AG04449 (cell line): ENCODE measurements around the gene CLPX.
"Not testable (repeated sequence)": the region's sequence is repeated elsewhere in the genome, so short reads cannot be mapped to it uniquely, and the experiment has no call there.

Experiments used
- CTCF ChIA-PET: fragments of 350-600 bp; formaldehyde crosslinking; extraction: SDS; loops from one replicate; lab custom pipeline; 2021; ENCODE audit warnings: antibody characterized with exemption; lab: Yijun Ruan, JAX
- POLR2A ChIA-PET: fragments of 400-600, 350-600 bp; formaldehyde crosslinking; extraction: SDS; loops from one replicate; lab custom pipeline; 2020; ENCODE audit warnings: antibody characterized with exemption, inconsistent platforms; lab: Yijun Ruan, JAX
- DNase-seq: peaks from one replicate; pipeline ENCODE4 v3.0.0-alpha.2; 2010; ENCODE audit warnings: low read depth, low spot score
- H3K4me3 ChIP-seq: 2 replicates; pipeline ENCODE4 v1.5.1; 2011; ENCODE audit warnings: low read depth, mild to moderate bottlenecking, control low read depth, low read length
- CTCF ChIP-seq: IDR thresholded peaks from one replicate; pipeline ENCODE4 v1.5.1; 2011; ENCODE audit warnings: mild to moderate bottlenecking, moderate library complexity, low read length, control low read depth, inconsistent platforms; ENCODE audit not compliant: insufficient read depth; ENCODE audit errors: missing control alignments

The CLPX gene

DNA sequence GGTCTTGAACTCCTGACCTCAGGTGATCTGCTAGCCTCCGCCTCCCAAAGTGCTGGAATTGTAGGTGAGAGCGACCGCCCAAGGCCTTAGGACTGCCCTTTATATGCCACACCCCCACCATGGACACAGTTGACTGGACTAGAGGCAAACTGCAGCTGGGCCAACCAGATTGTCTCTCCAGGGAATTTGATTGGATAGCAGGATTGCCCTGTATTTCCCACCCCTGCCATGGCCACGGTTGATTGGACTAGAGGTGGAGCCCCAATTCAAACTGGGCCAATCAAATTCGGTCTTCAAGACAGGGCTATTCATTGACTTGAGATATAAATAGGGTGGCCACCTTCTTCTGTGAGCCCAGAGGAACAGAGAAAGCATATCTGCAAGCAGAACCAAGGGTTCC, 6.9 kb upstream of the CLPX start:
- DNase-seq, result no peak
- CTCF ChIA-PET, result interaction anchor here (1.8 to 12.6 kb wide), 2 partner anchors 76 to 94 kb away, joined by 4 to 208 read pairs; partner anchors contain the start of gene PARP16
- TF ChIP-seq CTCF, result no peak
- POLR2A ChIA-PET, result no interaction called here
- no peak overlapping the region for H3K4me3 ChIP-seq

DNA sequence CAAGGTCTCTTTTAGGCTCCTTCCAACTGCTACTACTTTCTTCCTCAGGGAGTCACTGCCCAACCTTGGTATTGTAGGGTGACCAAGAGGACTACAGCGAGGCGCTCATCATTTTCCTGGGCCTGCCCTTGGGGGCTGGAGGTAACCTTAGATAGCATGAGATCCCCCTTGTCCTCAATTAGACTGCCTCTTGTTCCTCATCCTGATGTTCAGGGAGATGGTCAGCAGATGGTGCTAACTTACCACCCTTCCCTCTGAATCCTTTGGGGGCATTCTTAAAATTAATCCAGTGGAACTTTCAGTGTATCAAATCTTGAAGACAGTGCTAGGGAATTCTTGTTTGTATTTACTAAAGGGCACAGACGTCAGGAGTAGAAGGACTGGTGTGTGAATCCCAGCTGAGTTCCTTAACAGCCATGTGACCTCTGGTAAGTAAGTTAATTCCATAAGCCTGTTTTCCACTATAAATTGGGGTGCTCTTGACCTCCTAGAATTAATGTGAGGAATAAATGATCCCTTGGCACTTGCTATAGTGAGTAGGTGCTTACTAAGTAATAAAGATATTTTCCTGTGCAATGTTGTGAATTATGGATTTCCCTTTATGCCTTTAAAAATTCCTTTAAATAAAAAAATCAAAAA, 4.1 kb upstream of the CLPX start:
- TF ChIP-seq CTCF, result peak; percentile 68
- H3K4me3 ChIP-seq, result no peak overlapping the region
- ChIA-PET POLR2A (interaction anchor here (1.7 kb wide), 1 partner anchor 109 kb away, joined by 4 read pairs; no protein-coding TSS in a partner anchor), CTCF (interaction anchor here (0.6 to 12.6 kb wide), 14 partner anchors 12 to 197 kb away, joined by 3 to 208 read pairs (median 5); partner anchors contain the start of gene PARP16)
- DNase-seq, result no peak

DNA sequence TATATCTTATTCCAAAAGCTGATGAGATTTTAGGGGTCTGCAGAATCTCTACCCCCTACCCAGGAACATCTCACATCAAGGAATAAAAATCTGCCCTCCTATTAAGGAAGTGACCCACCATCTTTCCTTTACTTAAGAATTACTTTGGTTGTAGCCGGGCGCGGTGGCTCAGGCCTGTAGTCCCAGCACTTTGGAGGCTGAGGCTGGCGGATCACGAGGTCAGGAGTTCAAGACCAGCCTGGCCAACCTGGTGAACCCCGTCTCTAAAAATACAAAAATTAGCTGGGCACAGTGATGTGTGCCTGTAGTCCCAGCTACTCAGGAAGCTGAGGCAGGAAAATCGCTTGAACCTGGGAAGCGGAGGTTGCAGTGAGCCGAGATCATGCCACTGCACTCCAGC, 3.3 kb upstream of the CLPX start:
- CTCF ChIA-PET, result interaction anchor here (0.9 to 12.6 kb wide), 7 partner anchors 70 to 195 kb away, joined by 3 to 208 read pairs (median 13); partner anchors contain the start of gene PARP16
- H3K4me3 ChIP-seq, DNase-seq, POLR2A ChIA-PET: not testable (repeated sequence)

DNA sequence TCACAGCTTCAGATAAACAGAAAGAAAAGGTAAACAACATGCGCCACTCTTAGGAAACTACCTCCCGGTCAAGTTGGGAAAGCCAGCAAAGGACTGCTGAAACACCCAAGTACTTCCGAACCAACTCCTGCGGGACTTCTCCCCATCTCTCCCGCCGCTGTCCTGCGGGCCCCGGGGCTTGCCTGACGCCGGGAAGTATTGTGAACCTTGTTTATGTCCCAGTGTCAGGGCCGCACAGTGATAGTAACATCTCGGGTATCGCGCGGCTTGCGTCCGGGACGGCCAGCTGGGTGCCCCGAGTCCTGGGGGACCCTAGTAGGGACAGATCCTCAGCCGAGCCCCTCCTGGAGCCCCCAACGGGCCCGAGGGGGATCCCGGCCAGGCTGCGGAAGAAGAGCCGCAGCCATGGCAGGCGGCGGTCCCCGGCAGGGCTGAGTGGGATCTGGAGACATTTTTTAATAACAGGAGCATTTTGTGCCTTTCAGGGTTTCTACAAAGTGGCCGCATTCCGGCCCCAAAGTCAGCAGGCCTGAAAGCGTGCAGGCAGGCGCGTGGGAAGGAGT, 756 bp downstream of the CLPX start:
- no peak for TF ChIP-seq CTCF
- DNase-seq, result no peak
- H3K4me3 ChIP-seq, result peak overlapping the region; percentile 91
- ChIA-PET CTCF (interaction anchor here (1.9 to 12.6 kb wide), 2 partner anchors 84 to 121 kb away, joined by 5 to 208 read pairs; partner anchors contain the start of gene RNU5B-1), POLR2A (interaction anchor here (1.4 to 2.6 kb wide), 2 partner anchors 101 to 113 kb away, joined by 4 to 19 read pairs; partner anchors contain the start of gene RNU5A-1)

- ChIA-PET POLR2A (no interaction called here), CTCF (interaction anchor here (12.6 kb wide), 1 partner anchor 84 kb away, joined by 208 read pairs; no protein-coding TSS in a partner anchor)
- no peak for DNase-seq
- TF ChIP-seq CTCF, result no peak
- H3K4me3 ChIP-seq, result peak overlapping the region; percentile 91
Measured at GRCh38 chr15:65183865-65184159, 1.3 kb downstream of the CLPX start.

- no peak for DNase-seq
- no peak for TF ChIP-seq CTCF
- H3K4me3 ChIP-seq, result no peak overlapping the region
- ChIA-PET CTCF (interaction anchor here (0.7 to 12.6 kb wide), 6 partner anchors 9 to 130 kb away, joined by 3 to 208 read pairs (median 4); no protein-coding TSS in a partner anchor), POLR2A (interaction anchor here (0.7 kb wide), 1 partner anchor 122 kb away, joined by 3 read pairs; the partner anchor contains the start of gene RNU5B-1)
Measured at GRCh38 chr15:65182538-65182937, 2.6 kb downstream of the CLPX start.

- ChIA-PET POLR2A (interaction anchor here (0.7 kb wide), 1 partner anchor 123 kb away, joined by 3 read pairs; the partner anchor contains the start of gene RNU5B-1), CTCF (interaction anchor here (0.7 to 12.6 kb wide), 5 partner anchors 9 to 118 kb away, joined by 3 to 208 read pairs (median 3); no protein-coding TSS in a partner anchor)
- H3K4me3 ChIP-seq, DNase-seq: not testable (repeated sequence)
Measured at GRCh38 chr15:65181582-65182353, 3.4 kb downstream of the CLPX start.
